Activated CD4-positive, alpha-beta memory T cell treated with anti-CD3 and anti-CD28 coated beads for 36 hours (primary cell): ENCODE results near the gene LMTK2. TPM values are rescaled to one million over a fixed set of nuclear protein-coding genes. Genes with fewer than 3 reads are reported as not detected.

Experiments
- CTCF ChIA-PET: fragments of 350-600 bp; sonication (Branson Sonifier 250); formaldehyde crosslinking; loops from one replicate; lab custom pipeline; 2021; ENCODE audit warnings: antibody characterized with exemption, inconsistent platforms; lab: Charles Lee
- POLR2A ChIA-PET: fragments of 350-600 bp; sonication (Branson Sonifier 250); formaldehyde crosslinking; loops from one replicate; lab custom pipeline; 2021; ENCODE audit warnings: antibody characterized with exemption; lab: Charles Lee
- DNase-seq: peaks from one replicate; pipeline ENCODE4 v3.0.0-alpha.2; 2020
- H3K27ac Mint-ChIP-seq: one replicate; pipeline ENCODE4 v1.8.0; 2021; ENCODE audit warnings: mixed read lengths
- H3K27me3 Mint-ChIP-seq: one replicate; pipeline ENCODE4 v1.8.0; 2021; ENCODE audit warnings: mixed read lengths
- H3K36me3 Mint-ChIP-seq: one replicate; pipeline ENCODE4 v1.8.0; 2021; ENCODE audit warnings: mixed read lengths
- H3K4me1 Mint-ChIP-seq: one replicate; pipeline ENCODE4 v1.8.0; 2021; ENCODE audit warnings: low read depth, mixed read lengths
- H3K4me3 Mint-ChIP-seq: one replicate; pipeline ENCODE4 v1.8.0; 2021; ENCODE audit warnings: mild to moderate bottlenecking, mixed read lengths
- H3K9me3 Mint-ChIP-seq: one replicate; pipeline ENCODE4 v1.8.0; 2021; ENCODE audit warnings: mixed read lengths
- intact Hi-C: fragments of 100-400 bp; cut with micrococcal nuclease; formaldehyde crosslinking; loops from one replicate; pipeline ENCODE4 v1.15.1; 2023
- total RNA-seq, 2 experiments: library from RNA; stranded (reverse); gene quantifications; one replicate each; pipeline ENCODE4 v1.2.3, GENCODE V29; 2021

LMTK2 gene
- total RNA-seq, 2 experiments from 2014 or later, result 10.6 to 10.8 TPM

DNA sequence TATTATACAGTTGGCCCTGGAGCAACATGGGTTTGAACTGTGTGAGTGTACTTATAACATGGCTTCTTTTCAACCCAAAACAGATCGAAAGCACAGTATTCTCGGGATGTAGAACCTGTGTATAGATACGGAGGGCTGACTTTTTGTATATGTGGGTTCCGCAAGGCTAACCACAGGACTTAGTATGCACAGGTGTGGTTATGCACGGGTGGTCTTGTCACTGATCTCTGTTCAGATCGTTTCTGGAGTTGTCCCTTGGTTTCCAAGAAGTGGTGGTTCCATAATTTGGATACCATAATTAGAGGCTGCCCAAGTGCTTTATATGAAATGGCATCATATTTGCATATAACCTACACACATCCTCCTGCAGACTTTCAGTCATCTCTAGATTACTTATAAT is 93.7 kb downstream of the LMTK2 start:
- Mint-ChIP-seq H3K27ac (peak overlapping the region; percentile 4), H3K27me3 (no peaks in the 10 kb centered on the region), H3K9me3 (peaks cover 10% of the 10 kb centered on the region), H3K4me3 (no peak overlapping the region), H3K4me1 (peaks cover 48% of the 10 kb centered on the region), H3K36me3 (peaks cover 33% of the 10 kb centered on the region)
- POLR2A ChIA-PET, result no interaction called here
- intact Hi-C loops, result loop anchor here (5.0 kb wide), 1 partner anchor 68 kb away; no protein-coding TSS in a partner anchor
- peak; percentile 13 for DNase-seq
- CTCF ChIA-PET, result no interaction called here

DNA sequence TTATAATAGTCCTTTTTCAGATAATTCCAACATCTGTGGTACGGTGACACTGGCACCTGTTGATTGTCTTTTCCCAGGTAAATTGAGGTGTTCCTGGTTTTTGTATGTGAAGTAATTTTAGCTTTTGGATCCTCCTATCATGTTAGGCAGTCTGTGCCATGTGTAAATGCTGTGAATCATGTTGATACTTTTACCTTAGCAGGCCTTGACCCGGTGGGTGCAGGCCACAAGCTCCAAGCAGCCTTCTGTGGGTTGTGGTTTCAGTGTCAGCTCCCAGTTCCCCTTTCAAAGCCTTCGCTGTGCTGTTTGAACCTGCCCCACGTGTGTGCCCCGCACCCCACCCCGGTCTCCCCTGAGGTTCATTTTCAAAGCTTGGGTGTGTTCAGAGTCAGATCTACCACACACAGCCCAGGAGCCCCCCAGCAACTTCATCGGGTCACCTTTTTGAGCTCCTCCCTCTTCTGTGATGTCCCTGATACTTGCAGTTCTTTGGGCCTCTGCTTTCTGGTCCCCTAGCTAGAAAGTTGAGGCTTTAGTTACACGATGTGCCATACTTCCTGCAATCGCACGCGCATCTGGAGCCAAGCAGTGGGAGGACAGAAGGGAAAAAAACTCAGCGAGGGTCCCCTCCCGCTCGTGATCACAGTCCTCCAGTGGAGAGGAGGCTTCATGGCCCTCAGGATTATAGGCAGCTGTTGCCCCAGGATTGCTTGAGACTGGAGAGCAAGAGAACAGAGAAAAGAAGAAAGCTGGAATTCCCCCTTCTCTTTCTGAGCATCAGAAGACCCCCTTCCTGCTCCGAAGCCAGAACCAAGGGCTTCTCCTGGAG is 95.9 kb downstream of the LMTK2 start:
- intact Hi-C loops, result loop anchor here (2.0 to 5.0 kb wide), 2 partner anchors 48 to 70 kb away; no protein-coding TSS in a partner anchor
- Mint-ChIP-seq H3K4me1 (peaks cover 48% of the 10 kb centered on the region), H3K36me3 (peaks cover 41% of the 10 kb centered on the region), H3K27ac (peak overlapping the region; percentile 44), H3K27me3 (no peaks in the 10 kb centered on the region), H3K4me3 (peak overlapping the region; percentile 29), H3K9me3 (peaks cover 10% of the 10 kb centered on the region)
- POLR2A ChIA-PET, result interaction anchor here (0.8 kb wide), 1 partner anchor 12 kb away, joined by 3 read pairs; no protein-coding TSS in a partner anchor
- CTCF ChIA-PET, result interaction anchor here (1.1 to 1.4 kb wide), 2 partner anchors 34 to 97 kb away, joined by 5 to 9 read pairs; no protein-coding TSS in a partner anchor
- DNase-seq, result peak; percentile 84

DNA sequence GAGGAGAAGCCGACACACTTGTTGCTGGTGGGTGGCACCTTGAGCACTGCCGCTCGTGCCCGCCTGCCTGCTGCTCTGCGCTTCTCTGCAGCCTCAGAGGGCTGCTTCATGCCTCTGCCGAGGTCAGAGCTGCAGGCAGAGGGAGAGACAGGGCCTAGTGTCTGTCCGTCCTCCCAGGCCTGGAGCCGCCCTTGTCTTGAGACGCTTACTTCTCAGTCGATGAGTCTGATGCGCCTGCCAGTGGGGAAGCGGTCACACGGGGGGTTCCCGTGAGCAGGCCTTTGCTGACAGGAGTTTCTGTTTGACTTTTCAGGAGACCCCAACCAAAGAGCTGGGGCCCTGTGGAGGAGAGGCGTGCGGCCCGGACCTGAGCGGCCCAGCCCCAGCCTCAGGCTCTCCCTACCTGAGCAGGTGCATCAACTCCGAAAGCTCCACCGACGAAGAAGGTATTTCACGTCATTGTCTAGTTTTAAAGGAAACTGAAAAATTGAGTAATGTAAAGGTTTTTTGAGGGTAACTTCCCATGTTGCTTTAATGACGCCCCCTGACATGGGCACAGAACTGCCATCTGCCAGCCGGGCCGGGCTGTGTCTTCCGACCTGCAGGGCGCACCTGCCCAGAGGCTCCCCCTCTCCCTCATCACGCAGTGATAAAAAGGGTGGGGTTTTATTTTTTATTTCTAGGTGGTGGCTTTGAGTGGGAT is 96.8 kb downstream of the LMTK2 start:
- POLR2A ChIA-PET, result no interaction called here
- CTCF ChIA-PET, result interaction anchor here (1.3 to 1.4 kb wide), 2 partner anchors 35 to 97 kb away, joined by 3 to 5 read pairs; no protein-coding TSS in a partner anchor
- Mint-ChIP-seq H3K27me3 (no peaks in the 10 kb centered on the region), H3K4me3 (no peak overlapping the region), H3K27ac (peak overlapping the region; percentile 8), H3K9me3 (peaks cover 5% of the 10 kb centered on the region), H3K36me3 (peaks cover 34% of the 10 kb centered on the region), H3K4me1 (peaks cover 48% of the 10 kb centered on the region)
- intact Hi-C loops, result loop anchor here (2.0 to 5.0 kb wide), 2 partner anchors 47 to 71 kb away; no protein-coding TSS in a partner anchor
- no peak for DNase-seq

DNA sequence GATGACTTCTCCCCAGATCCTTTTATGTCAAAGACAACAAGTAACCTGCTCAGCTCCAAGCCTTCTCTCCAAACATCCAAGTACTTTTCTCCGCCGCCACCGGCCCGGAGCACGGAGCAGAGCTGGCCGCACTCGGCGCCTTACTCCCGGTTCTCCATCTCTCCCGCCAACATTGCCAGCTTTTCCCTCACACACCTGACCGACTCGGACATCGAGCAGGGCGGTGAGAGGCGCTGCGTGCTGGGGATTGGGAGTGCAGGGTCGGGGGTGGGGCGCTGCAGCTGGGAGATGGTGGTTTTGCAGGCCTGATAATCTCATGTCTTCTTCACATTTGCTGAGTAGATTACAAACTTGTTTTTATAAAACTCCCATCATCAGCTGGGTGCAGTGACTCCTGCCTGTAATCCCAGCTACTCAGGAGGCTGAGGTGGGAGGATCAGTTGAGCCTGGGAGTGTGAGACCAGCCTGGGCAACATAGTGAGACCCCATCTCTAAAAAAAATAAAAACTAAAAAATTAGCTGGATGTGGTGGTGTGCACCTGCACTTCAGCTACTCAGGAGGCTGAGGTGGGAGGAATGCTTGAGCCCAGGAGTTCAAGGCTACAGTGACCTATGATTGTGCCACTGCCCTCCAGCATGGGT is 97.4 kb downstream of the LMTK2 start:
- Mint-ChIP-seq H3K27me3 (no peaks in the 10 kb centered on the region), H3K4me1 (peaks cover 46% of the 10 kb centered on the region), H3K4me3 (no peak overlapping the region), H3K9me3 (peaks cover 3% of the 10 kb centered on the region), H3K36me3 (peaks cover 33% of the 10 kb centered on the region), H3K27ac (peak overlapping the region; percentile 8)
- intact Hi-C loops, result loop anchor here (2.0 to 5.0 kb wide), 2 partner anchors 47 to 72 kb away; no protein-coding TSS in a partner anchor
- ChIA-PET CTCF (interaction anchor here (1.3 kb wide), 1 partner anchor 35 kb away, joined by 3 read pairs; no protein-coding TSS in a partner anchor), POLR2A (no interaction called here)
- DNase-seq, result no peak

DNA sequence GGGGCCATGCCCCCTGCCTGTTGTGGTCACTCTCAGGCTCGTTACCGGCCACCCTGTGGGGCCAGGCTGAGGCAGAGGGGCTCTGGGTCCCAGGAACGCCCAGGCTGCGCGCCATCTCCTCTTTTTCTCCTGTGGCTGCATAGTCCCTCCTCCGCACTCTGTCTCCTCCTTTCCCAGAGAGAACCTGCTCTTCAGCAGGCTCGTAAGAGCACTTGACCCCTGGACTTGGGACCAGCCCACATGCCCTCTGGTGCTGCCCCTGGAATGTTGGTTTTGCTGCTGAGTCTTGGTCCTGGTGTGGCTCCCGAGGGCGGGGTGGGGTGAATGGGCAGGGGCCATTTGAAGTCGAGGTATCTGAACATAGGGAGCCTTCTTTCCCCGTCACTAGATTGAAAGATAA is 98.0 kb downstream of the LMTK2 start:
- CTCF ChIA-PET, result interaction anchor here (1.3 kb wide), 1 partner anchor 36 kb away, joined by 3 read pairs; no protein-coding TSS in a partner anchor
- H3K36me3 Mint-ChIP-seq, result peaks cover 29% of the 10 kb centered on the region
- H3K27ac Mint-ChIP-seq, result no peak overlapping the region
- H3K9me3 Mint-ChIP-seq, result no peaks in the 10 kb centered on the region
- intact Hi-C loops, result loop anchor here (5.0 kb wide), 1 partner anchor 72 kb away; no protein-coding TSS in a partner anchor
- POLR2A ChIA-PET, result no interaction called here
- no peak overlapping the region for H3K4me3 Mint-ChIP-seq
- H3K4me1 Mint-ChIP-seq, result peaks cover 45% of the 10 kb centered on the region
- H3K27me3 Mint-ChIP-seq, result no peaks in the 10 kb centered on the region
- DNase-seq, result no peak

DNA sequence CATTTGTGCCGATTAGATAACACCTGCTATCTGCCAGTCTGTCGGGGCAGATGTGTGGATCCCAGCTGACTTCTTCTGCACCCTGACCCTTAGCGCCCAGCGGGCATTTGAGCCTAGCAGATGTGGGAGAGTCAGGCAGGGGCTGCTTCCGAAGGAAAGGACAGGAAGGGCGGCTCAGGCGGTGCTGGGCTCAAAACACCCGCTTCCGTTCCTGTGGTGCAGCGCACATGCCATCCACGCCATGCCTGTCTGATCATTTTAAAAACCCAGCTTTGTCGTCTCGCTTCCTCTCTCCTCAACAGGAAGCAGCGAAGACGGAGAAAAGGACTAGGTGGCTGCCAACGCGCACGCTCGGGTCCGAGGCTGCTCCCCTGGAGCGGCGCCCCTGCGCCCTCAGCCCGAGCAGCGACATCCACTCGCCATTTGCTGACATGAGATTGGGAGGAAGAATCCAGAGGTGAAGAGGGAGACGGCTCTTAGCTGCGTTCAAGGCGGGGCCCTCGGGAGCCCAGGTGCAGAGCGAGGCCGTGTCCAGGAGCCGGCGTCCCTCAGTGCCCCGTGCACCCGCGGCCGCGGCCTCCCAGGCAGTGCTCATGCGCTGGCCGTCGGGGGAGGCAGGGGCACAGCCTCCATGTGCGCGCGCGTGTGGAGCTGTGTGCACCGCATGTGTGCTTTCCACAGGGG is 98.6 kb downstream of the LMTK2 start:
- intact Hi-C loops, result no loop called here
- CTCF ChIA-PET, result no interaction called here
- peaks cover 41% of the 10 kb centered on the region for H3K4me1 Mint-ChIP-seq
- no peaks in the 10 kb centered on the region for H3K9me3 Mint-ChIP-seq
- POLR2A ChIA-PET, result no interaction called here
- no peak overlapping the region for H3K4me3 Mint-ChIP-seq
- peaks cover 29% of the 10 kb centered on the region for H3K36me3 Mint-ChIP-seq
- no peak overlapping the region for H3K27ac Mint-ChIP-seq
- DNase-seq, result peak; percentile 7
- H3K27me3 Mint-ChIP-seq, result no peaks in the 10 kb centered on the region

- ChIA-PET POLR2A (no interaction called here), CTCF (no interaction called here)
- no peak overlapping the region for H3K4me3 Mint-ChIP-seq
- H3K4me1 Mint-ChIP-seq, result peaks cover 28% of the 10 kb centered on the region
- peaks cover 29% of the 10 kb centered on the region for H3K36me3 Mint-ChIP-seq
- H3K27ac Mint-ChIP-seq, result no peak overlapping the region
- no peaks in the 10 kb centered on the region for H3K9me3 Mint-ChIP-seq
- peak; percentile 7 for DNase-seq
- no peaks in the 10 kb centered on the region for H3K27me3 Mint-ChIP-seq
- intact Hi-C loops, result no loop called here
Measured at GRCh38 chr7:98206451-98207330, 100.0 kb downstream of the LMTK2 start.

DNA sequence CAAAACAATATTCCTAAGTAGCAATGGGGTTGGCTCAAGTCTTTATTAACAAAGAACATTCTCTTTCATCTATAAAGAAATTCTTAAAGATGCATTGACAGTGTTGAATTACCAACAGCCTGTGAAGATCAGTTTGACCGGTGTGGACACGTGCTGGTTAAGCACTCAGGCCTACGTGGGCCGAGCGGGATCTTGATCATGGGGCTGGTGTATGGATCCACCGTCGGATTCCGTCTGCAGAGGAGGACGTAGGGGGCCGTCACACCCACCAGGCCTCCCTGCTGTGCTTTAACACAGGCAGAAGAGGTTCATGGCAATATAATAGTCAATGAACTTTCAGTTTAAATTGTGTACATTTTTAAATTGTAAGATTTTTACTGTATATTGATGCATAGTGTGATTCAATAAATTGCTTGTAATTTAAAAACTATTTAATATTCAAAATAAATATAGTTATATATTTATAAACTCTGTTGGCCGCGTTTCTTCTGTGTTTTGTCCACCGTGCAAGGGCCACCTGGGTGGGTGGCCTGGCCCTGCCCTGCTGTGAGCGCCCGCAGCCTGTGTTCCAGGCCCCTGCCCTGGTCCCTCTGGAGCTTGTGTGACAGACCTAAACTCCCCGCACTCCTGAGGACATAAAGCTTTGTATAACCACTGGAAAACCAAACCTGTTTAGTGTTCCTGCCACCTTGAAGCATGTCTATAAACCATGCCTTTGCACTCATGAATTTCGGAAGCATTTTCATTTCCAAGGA is 102.7 kb downstream of the LMTK2 start:
- Mint-ChIP-seq H3K36me3 (peaks cover 24% of the 10 kb centered on the region), H3K4me1 (peaks cover 8% of the 10 kb centered on the region), H3K27ac (no peak overlapping the region), H3K27me3 (no peaks in the 10 kb centered on the region), H3K4me3 (no peak overlapping the region), H3K9me3 (no peaks in the 10 kb centered on the region)
- ChIA-PET POLR2A (no interaction called here), CTCF (no interaction called here)
- no peak for DNase-seq
- intact Hi-C loops, result no loop called here

GRCh38 chr7:98210513-98211220 is 104.0 kb downstream of the LMTK2 start:
- Mint-ChIP-seq H3K36me3 (peaks cover 15% of the 10 kb centered on the region), H3K9me3 (no peaks in the 10 kb centered on the region)

GRCh38 chr7:98211221-98211675 is 104.6 kb downstream of the LMTK2 start, which contains the start of gene BHLHA15:
TSS of gene BHLHA15 (plus strand) at chr7:98211439. CDS start at chr7:98212310, 871 bp downstream.
- no peak within 1 kb of the TSS for H3K27ac Mint-ChIP-seq
- peak within 1 kb of the TSS; percentile 52 for H3K4me3 Mint-ChIP-seq
- no peaks in the 10 kb centered on the region for H3K9me3 Mint-ChIP-seq
- peaks cover 4% of the 10 kb centered on the region for H3K4me1 Mint-ChIP-seq
- ChIA-PET POLR2A (no interaction called here), CTCF (no interaction called here)
- H3K27me3 Mint-ChIP-seq, result no peaks in the 10 kb centered on the region
- peaks cover 12% of the 10 kb centered on the region for H3K36me3 Mint-ChIP-seq
- DNase-seq, result peak; percentile 47
- intact Hi-C loops, result no loop called here

More at GRCh38 chr7:98210513-98211220, 104.0 kb downstream of the LMTK2 start:
- Mint-ChIP-seq H3K4me3 (no peak overlapping the region), H3K27ac (no peak overlapping the region), H3K4me1 (peaks cover 4% of the 10 kb centered on the region), H3K27me3 (no peaks in the 10 kb centered on the region)
- CTCF ChIA-PET, result no interaction called here
- no peak for DNase-seq
- POLR2A ChIA-PET, result no interaction called here
- intact Hi-C loops, result no loop called here
